ENCODE measurements around the gene LNP1. TPM values are rescaled to one million over a fixed set of nuclear protein-coding genes. Genes with fewer than 3 reads are reported as not detected.

Gene LNP1
- total RNA-seq, 4 donors from 2014 or later = 1.1 to 3.7 (median 1.9) TPM

DNA sequence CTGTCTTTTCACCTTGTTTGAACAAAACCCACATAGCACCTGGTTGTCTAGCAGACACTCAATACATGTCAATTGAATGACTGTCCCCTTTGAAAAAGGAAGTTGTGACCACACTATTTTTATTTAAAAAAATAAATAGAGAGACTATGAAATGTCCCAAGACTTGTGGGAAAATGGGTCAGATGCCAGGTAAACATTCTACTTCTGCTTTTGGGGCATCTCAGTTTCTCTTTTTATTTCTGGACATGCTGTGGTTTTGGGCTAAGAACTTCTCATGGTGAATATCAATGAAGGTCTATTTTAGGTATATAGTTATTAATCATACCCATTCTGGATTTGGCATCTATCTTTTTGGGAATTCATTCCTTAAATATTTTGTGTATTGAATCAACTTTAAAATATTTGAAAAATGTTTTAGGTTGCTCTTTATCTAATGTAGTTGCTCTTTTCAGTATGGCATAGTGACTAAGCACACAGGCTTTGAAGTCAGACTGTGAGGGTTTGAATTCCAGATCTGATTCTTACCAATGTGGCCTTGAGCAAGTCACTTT, 95.4 kb downstream of the LNP1 start:
- Histone ChIP-seq H3K4me3 (no peak overlapping the region), H3K36me3 (no peaks in the 10 kb centered on the region), H3K27me3 (no peaks in the 10 kb centered on the region), H3K9me3 (no peaks in the 10 kb centered on the region), H3K4me1 (no peaks in the 10 kb centered on the region), H3K27ac (no peak overlapping the region)
- ATAC-seq (no peak), DNase-seq (no peak)
- in situ Hi-C loops (cut with MboI; ENCODE audit: low sequenced_read_pairs in 4 of 4) = no loop called here
- intact Hi-C loops (cut with DNase I; ENCODE audit: low total_unique reads) = loop anchor here (10.0 kb wide), 1 partner anchor 672 kb away; no protein-coding TSS in a partner anchor
- no peak for TF ChIP-seq POLR2A (IDR thresholded peaks at IDR 0.05)
- TF ChIP-seq, protein P1, sequence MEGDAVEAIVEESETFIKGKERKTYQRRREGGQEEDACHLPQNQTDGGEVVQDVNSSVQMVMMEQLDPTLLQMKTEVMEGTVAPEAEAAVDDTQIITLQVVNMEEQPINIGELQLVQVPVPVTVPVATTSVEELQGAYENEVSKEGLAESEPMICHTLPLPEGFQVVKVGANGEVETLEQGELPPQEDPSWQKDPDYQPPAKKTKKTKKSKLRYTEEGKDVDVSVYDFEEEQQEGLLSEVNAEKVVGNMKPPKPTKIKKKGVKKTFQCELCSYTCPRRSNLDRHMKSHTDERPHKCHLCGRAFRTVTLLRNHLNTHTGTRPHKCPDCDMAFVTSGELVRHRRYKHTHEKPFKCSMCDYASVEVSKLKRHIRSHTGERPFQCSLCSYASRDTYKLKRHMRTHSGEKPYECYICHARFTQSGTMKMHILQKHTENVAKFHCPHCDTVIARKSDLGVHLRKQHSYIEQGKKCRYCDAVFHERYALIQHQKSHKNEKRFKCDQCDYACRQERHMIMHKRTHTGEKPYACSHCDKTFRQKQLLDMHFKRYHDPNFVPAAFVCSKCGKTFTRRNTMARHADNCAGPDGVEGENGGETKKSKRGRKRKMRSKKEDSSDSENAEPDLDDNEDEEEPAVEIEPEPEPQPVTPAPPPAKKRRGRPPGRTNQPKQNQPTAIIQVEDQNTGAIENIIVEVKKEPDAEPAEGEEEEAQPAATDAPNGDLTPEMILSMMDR (IDR thresholded peaks at IDR 0.05 in 4 of 5, conservative IDR thresholded peaks at IDR 0.05 in 1 of 5) = no peak

DNA sequence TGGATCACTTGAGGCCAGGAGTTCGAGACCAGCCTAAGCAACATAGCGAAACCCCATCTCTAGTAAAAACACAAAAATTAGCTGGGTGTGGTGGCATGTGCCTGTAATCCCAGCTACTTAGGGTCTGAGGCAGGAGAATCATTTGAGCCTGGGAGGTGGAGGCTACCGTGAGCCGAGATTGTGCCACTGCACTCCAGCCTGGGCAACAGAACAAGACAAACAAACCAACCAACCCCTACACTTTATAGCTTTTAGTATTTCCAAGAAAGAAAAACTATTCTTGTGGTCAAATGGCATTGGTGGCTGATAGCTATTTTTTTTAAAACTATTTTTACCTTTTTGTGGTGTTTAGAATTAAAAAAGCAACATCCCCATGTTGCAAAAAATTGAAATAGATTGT, 98.3 kb downstream of the LNP1 start:
- Histone ChIP-seq H3K4me1 (no peaks in the 10 kb centered on the region), H3K4me3 (no peak overlapping the region), H3K27me3 (no peaks in the 10 kb centered on the region), H3K9me3 (no peaks in the 10 kb centered on the region), H3K36me3 (no peaks in the 10 kb centered on the region), H3K27ac (no peak overlapping the region)
- in situ Hi-C loops (cut with MboI; ENCODE audit: low sequenced_read_pairs in 4 of 4) = no loop called here
- ATAC-seq (no peak), DNase-seq (no peak)
- intact Hi-C loops (cut with DNase I; ENCODE audit: low total_unique reads) = loop anchor here (10.0 kb wide), 1 partner anchor 675 kb away; no protein-coding TSS in a partner anchor
- TF ChIP-seq POLR2A (IDR thresholded peaks at IDR 0.05) = no peak
- TF ChIP-seq, protein P1 (IDR thresholded peaks at IDR 0.05 in 4 of 5, conservative IDR thresholded peaks at IDR 0.05 in 1 of 5) = no peak

DNA sequence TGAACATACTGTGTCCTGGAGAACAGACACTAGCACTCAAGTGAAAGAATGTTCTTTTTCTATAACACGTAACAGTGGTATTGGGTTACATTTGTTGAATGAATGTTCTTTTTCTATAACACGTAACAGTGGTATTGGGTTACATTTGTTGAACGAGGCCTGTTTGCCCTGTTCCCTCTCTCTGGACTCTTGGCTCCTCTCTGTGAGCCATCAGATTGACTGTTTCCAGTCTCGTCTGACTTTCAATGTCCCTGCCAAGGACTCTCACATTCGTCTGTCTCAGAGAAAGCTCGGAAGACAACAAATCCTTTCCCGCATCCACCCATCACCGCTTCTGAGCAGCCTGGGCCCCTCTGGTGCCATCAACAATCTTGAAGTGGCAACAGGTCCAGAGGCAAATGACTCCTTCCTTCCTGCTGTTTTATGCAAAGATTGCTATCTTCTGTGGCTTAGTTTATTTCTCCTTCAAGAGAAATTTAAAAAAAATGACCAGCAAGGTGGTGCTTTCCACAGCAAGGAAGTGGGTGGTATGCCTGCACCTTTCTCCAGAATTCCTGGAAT, 99.1 kb downstream of the LNP1 start:
- Histone ChIP-seq H3K4me3 (no peak overlapping the region), H3K9me3 (no peaks in the 10 kb centered on the region), H3K4me1 (no peaks in the 10 kb centered on the region), H3K36me3 (no peaks in the 10 kb centered on the region), H3K27ac (no peak overlapping the region), H3K27me3 (no peaks in the 10 kb centered on the region)
- in situ Hi-C loops (cut with MboI; ENCODE audit: low sequenced_read_pairs in 4 of 4) (no loop called here), intact Hi-C loops (cut with DNase I; ENCODE audit: low total_unique reads) (no loop called here)
- ATAC-seq = no peak
- TF ChIP-seq, protein P1 (IDR thresholded peaks at IDR 0.05 in 4 of 5, conservative IDR thresholded peaks at IDR 0.05 in 1 of 5) = no peak
- TF ChIP-seq POLR2A (IDR thresholded peaks at IDR 0.05) = no peak
- no peak for DNase-seq

DNA sequence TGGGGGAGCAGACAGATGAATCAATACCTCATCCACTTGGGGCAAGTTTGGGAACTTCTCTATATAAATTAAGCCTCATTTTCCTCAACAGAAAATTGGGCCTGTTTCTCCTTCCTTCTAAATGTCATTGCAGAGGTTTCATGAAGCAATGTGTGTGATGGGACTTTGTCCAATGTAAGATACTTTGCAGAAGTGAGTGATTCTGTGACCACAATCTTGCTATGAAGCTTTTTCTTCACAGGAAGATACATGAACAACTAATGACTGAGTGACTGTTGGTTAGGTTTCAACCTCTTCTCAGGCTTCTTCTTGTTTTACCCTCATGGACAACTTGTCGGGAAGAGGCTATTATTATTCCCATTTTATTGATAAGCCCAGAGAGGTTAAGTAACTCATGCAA, 102.1 kb downstream of the LNP1 start:
- intact Hi-C loops (cut with DNase I; ENCODE audit: low total_unique reads) (no loop called here), in situ Hi-C loops (cut with MboI; ENCODE audit: low sequenced_read_pairs in 4 of 4) (no loop called here)
- Histone ChIP-seq H3K9me3 (no peaks in the 10 kb centered on the region), H3K4me3 (no peak overlapping the region), H3K27me3 (no peaks in the 10 kb centered on the region), H3K36me3 (no peaks in the 10 kb centered on the region), H3K27ac (no peak overlapping the region), H3K4me1 (no peaks in the 10 kb centered on the region)
- DNase-seq = no peak
- TF ChIP-seq POLR2A (IDR thresholded peaks at IDR 0.05) = no peak
- TF ChIP-seq, protein P1 (IDR thresholded peaks at IDR 0.05 in 4 of 5, conservative IDR thresholded peaks at IDR 0.05 in 1 of 5) = no peak
- ATAC-seq = no peak

Other genes starting within 250 kb of the LNP1 start
- 10 to 100 TPM; 14.2 to 56.4 (median 45.0) TPM for gene TBC1D23, start 140.5 kb upstream of the LNP1 start, total RNA-seq
- gene NIT2, start 66.8 kb upstream of the LNP1 start, total RNA-seq = 10 to 100 TPM; 13.5 to 45.2 (median 24.2) TPM
- 10 to 100 TPM; 57.6 to 82.2 (median 64.3) TPM for gene TOMM70, start 450 bp upstream of the LNP1 start, total RNA-seq
- gene TMEM45A, start 91.1 kb downstream of the LNP1 start, total RNA-seq = 1 to 10 TPM; 3.5 to 7.0 (median 4.1) TPM
- under 1 TPM in 1 of 4 donors, not detected in 3; 0.58 TPM for gene ADGRG7, start 208.1 kb downstream of the LNP1 start, total RNA-seq